ENCODE results near the gene PCDH8.
A peak's percentile ranks its signal among the peaks of the same experiment; 100 is the strongest.
"Not testable (repeated sequence)": the region's sequence is repeated elsewhere in the genome, so short reads cannot be mapped to it uniquely, and the experiment has no call there.

Gene PCDH8

DNA sequence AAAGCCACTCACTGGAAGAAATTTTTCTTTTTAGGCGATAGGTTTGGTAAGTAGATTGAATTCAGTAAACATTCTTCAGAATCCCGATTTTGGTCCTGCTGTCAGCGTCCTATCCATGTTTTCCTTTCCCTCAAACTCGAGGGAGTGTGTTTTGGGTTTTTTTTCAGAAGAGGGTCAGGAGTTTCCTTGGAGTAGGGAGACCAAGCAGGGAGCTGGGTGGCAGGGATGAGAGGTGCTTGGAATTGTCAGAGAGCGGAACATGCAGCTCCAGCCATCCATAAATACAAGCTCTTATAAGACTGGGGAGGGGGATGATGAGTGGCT lies 1.6 kb upstream of the PCDH8 start:
- DNase-seq: no peak

DNA sequence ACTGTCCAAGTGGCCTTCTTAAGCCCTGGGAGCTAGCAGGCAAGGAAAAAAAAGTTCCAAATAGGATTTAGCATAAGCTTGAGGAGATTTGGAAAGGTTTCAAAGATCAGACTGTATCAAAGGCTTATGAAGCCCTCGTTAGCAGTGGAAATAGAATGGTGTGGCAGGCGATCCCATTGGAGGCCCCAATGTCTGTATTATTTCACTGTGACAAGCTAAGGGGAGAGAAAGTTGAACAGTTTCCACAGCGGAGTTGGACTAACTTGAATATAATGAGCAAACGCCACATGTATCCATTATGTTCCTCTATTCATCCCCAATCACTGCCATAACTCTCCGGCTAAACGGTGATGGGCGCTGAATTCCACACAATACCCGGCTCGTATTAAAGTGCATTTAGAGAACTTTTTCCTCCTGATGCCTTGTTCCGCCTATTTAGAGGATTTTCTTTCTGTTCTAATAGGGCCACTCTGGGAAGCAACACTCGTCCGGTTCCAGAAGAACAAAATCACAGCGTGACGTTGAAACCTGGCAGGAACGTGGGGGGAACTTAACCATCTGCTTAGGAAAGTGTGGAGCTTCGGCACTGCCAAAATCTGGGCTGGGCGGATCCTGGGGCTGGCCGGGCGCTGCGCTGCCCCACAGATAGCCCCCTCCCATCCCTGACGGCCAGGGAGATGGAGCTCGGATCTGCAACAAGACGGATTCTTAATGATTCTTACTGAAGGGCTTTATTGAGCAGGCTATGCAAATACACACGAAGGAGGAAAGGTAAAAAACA lies 1.0 kb upstream of the PCDH8 start:
- DNase-seq: no peak

DNA sequence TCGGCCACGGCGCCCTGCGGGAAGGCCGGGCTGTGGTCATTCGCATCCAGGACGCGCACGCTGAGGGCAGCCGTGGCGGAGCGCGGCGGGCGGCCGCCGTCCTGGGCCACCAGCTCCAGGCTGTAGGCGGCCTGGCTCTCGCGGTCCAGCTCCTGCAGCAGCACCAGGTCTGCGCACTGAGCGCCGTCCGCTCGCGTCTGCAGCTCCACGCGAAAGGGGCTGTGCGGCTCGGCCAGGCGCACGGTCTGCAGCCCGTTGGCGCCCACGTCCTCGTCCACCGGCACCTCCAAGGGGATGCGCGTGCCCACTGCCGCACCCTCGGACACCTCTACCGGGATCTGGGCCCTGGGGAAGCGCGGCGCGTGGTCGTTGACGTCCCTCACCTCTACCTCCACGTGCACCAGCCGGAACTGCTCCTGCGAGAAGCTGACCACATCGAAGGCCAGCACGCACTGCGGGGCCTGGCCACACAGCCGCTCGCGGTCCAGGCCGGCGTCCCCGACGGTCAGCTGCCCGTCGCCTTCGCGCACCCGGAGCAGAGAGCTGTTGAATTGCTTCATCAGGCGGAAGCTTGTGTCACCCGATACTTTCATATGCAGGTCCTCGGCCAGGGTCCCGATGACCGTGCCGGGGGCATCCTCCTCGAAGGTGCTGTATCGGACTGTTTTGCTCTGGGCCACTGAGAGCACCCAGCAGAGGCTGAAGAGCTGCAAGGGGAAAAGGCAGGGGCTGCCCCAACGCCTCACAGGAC lies 583 bp downstream of the PCDH8 start:
- no peak for DNase-seq

DNA sequence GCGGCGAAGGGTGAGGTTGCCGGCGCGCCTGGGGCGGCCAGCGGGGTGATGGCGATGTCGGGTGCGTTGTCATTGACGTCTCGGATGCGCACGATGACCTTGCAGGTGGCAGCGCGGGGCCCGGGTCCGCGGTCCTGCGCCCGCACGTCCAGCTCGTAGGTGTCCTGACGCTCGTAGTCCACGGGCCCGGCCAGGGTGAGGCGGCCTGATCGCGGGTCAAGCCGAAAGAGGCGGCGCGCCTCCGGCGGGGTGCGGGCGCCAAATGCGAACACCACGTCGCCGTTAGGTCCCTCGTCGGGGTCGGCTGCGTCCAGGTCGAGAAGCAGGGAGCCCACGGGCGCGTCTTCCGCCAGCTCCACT lies 1.1 kb downstream of the PCDH8 start:
- DNase-seq: no peak

DNA sequence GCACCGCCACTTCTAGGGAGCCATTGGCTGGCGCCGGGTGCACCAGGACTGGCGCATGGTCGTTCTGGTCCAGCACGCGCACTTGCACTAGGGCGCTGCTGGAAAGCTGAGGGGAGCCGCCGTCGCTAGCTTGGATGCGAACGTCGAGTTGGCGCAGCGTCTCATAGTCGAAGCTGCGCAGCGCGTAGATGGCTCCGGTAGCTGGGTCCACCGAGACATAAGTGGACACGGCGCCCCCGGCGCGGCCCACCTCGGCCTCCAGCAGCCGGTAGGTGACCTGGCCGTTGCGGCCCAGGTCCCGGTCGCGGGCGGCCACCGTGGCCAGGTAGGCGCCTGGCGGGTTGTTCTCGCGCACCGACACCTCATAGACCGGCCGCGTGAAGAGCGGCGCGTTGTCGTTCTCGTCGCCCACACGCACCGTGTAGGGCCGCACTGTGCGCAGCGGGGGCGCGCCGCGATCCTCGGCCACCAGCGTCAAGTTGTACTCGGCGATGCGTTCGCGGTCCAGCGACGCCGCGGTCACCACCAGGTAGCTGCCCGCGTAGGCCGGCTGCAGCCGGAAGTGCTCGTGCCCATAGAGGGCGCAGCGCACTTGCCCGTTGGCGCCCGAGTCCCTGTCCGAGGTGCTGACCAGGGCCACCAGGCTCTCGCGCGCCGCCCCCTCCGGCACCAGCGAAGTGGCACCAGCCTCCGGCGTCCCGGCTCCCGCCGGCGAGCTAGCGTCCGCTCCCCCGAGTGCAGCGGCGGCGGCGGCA lies 1.7 kb downstream of the PCDH8 start:
- DNase-seq: no peak

DNA sequence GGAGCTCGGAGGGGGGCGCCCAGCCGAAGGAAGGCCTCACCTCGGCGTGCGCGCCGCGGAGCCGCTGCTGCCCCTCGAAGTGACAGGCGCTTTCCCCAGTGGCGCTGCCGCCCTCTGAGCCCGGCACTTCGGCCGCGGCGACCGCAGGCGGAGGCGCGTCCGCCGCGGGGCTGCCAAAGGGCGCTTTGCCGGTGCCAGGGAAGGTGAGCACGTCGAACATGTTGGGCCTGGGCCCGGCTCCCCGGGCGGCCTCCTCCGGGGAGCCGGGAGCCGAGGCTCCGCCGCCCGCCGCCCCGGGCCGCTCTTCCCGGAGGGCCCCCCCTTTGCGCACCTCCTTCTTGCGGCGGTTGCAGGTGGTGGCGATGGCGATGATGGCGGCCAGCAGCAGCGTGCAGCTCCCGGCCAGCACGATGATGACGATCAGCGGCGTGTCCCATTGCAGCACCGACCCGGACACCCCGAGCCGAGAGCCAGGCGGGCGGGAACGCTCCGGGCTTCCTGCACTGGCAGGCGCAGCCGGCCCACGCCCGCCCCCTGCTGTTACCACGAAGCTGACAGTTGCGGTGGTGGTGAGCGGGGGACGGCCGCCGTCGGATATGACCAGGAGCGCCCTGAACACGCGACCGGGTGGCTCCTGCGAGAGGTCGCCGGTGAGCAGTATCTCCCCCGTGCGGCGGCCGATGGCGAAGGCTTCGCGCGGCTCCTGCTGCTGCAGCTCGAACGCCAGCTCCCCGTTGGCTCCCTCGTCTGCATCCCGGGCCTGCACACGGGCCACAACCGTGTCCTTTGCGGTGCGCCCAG lies 2.5 kb downstream of the PCDH8 start:
- DNase-seq: no peak

DNA sequence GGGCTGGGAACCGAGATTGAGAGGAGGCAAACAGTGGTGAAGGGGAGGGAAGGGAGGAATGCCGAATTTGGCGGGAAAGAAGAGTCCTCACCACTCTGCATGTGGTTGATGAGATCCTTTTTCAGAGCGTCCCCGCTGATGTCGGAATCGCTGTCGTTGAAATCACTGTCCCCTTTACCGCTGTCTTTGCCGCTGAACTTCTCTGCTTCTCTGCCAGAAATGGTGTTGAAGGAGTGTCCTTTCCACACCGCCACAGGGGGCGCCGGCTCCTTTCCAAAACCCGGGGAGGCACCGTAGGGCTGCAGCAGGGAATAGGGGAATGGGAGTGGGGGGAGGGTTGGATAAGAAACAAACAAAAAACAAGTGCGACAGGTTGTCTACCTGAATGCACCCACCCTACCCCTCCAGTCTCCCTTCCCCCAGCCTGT lies 3.1 kb downstream of the PCDH8 start:
- no peak for DNase-seq

DNA sequence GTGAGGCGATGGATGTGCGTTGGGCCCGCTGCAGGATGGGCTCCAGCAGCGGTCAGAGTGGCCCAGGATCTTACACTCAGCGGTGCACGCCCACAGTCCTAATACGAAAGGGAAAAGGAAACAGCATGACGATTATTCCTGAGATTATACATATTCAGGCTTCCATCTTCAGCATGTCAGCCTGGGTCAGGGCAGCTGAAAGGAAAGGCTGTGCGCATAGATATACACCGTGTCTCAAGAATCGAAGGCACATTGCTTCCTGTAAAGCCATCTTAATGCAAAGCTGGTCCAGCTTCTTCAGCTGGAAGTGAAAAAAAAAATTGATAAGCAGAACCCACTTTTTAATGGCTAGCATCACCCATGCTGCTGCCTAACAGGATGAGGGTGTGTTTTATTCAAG lies 3.6 kb downstream of the PCDH8 start:
- DNase-seq: no peak

DNA sequence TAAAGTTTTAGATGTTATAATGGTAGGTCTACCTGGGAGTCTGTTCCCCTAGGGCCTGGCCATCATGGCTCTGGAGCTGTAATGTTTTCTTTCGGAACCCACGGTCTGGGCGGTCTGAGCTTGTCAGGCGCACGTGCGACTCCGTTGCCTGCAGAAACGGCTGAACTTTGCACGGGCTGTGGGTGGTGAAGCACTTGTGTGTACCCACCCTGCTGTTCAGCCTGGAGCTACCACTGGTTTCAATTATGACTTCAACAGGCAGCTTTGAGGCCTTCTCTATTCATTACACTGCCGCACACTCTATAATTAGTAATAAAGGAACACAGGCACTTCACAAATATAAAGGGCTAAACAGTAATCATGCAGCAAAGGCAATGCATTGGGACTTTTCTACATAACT lies 6.0 kb downstream of the PCDH8 start:
- DNase-seq: no peak

DNA sequence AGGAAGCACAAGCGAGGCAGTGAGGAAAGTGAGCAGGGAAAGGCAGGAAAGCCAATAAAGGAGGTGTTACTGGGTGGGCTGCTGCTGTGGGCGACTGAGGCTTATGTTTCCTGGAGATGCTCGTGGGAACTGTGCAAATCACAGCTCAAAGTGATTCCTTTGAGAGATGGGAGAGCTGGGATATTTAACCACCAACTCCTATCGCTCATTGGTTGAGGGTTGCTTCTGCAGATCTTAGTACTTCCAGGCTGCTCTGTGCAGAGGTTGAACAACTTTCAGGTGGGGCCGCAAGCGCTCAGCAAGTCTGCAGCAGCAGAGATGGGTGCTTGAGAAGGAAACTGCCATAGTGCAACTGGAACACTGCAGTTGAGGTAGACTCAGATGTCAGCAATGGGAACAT lies 8.4 kb downstream of the PCDH8 start:
- no peak for DNase-seq

DNA sequence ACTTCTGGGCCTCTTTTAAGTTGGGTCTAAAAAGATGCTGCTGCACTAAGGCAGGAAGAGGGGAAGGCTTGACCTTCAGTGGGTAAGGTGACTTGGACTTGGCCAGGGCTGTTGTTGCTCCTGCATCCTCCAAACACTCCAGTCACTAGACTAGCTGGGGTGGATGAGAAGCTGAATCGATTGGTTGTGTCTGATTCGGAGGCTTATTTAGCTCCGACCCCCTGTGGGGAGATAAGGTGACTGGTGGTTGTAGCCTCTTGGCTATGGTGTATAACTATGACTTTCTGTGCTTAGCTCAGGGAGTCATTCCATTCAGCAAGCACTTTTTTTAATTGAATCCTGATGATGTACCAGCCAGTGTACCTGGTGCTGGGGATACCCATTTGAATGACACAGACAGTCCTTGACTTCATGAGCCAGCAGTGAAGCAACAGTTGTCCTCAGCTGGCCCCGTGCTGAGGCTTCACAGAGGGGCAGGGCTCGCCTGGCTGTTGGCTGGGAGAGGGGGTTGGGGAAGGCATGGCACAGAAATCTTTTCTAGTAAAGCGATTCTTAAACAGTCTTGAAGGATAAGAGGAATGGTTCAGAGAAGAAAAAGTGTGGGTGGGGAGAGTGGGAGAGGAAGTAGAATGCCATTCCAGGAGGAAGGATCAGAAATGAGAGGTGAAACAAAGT lies 9.9 kb downstream of the PCDH8 start:
- no peak for DNase-seq

DNA sequence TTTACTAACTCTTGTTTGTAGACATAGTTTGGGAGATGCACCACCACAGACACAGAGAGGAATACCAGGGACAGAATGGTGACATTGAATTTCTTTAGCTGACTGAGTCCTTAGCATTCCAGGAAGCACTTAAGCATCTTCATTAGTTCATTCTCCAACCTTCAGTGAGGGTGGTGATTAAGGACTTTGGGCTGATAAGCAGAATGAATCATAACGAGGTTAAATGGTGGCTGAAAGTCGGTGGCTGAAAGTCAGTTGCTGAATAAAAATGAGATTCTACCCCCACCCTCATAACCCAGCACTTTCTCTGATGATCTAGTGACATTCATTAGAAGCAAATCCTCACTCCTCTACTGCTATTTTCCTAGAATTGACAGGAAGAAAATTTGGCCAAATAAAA lies 10.6 kb downstream of the PCDH8 start:
- DNase-seq: no peak

DNA sequence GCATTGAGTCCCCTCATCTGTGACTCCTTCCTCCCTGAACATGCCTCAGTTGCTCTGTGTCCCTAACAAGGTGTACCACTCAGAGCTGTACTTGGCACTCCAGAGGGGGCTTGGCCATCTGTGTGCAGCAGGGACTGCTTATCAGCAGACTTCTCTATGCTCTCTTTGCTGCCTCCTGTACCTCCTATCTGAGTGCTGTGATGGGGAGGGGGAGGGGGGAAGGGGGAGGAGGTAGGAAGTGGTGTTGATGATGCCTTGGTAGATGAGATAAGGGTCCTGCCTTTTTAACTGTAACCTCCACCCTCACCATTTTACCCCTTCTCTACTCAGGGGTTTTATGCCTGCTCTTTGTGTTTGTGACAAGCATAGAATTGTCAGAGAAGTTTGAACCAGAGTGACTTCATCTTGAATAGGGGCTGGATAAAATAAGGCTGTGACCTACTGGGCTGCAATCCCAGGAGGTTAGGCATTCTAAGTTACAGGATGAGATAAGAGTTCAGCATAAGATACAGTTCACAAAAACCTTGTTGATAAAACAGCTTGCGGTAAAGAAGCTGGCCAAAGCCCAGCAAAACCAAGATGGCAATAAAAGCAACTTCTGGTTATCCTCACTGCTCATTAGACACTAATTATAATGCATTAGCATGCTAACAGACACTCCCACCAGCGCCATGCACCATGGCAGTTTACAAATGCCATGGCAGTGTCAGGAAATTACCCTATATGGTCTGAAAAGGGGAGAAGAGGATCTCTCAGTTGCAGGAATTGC lies 13.2 kb downstream of the PCDH8 start:
- no peak for DNase-seq

DNA sequence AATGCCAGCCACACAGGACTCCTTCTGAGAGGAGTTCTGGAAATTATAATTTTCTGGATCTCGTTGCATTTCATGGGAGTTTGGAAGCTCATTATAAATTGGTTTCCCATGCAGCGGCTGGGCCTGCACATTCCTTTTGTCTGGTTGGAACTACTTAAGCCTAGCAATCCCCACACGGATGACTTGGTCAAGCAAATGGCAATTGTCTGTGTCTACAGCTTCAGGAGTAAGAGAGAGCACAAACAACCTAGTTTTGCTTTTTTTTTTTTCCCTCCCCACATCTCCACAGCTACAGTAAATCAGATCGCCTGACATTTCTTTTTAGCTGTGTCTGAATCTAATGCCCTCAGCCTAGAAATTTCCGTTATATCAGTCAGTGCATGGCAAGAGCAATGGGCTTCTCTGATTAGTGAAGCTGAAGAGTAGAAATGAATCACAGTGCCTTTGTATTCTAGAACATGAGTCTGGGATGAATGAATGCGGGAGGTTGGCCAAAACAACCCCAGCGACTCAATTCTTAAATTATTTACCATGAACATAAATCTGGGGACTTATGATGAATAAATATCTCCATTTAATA lies 15.1 kb downstream of the PCDH8 start:
- no peak for DNase-seq

DNA sequence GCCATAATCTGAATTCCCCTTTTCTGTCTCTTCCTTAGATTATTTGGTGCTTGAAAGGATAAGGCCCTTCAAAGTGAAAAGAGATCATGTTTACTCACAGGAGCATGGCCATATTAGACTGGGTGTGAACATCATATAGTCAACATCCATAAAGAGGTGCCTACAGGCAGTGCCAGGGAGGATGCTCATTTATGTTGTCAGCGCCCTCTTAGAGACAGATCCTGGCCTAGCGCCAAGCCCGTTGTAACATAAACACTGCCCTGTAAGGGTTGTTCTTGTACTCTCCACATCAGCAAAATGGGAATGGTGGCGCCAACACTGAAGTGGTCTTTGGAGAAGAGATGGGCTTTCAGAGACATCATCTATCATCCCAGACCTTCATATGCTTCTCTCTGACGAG lies 16.1 kb downstream of the PCDH8 start:
- DNase-seq: peak in 1 of 2 experiments; percentile 19

DNA sequence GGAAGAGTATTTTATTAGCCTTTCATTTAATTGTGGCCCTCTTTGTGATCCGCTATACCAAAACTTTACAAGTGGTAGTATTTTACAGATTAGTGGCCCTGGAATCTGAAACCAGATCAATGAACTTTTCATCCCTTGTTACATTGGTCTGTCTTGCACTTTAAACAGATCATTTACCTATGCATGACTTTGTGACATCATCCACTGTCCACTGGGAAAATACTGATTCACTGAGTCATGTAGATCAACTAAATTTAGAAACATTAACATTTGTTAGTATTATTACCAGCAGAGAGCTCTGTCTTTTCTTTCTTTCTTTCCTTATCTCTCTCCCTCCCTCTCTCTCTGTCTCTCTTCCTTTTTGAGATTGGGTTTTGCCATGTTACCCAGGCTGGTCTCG lies 17.5 kb downstream of the PCDH8 start:
- DNase-seq: no peak

DNA sequence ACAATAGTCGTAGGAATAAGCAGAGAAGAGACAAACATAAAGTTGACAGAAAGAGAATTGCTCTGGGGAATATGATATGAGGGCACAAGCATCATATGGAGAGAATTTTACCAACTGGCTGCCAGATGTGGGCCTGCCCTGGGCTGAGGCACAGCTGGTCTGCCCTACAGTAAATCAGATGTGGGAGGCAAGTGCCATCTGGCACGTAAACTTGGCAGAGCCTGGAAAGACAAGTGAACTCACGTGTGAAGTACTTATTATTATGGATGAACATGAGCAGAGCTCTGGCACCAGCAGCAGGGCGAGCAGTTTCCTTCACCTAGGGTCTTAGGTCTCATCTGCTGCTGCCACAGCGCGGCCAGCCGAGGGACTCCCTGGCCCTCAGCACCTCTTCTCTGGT lies 20.6 kb downstream of the PCDH8 start:
- DNase-seq: no peak

DNA sequence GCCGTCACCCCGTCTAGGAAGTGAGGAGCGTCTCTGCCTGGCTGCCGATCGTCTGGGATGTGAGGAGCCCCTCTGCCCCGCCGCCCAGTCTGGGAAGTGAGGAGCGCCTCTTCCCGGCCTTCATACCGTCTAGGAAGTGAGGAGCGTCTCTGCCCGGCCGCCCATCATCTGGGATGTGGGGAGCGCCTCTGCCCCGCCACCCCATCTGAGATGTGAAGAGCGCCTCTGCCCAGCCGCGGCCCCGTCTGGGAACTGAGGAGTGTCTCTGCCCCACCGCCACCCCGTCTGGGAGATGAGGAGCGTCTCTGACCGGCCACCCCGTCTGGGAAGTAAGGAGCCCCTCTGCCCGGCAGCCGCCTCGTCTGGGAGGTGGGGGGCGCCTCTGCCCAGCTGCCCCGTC lies 30.6 kb downstream of the PCDH8 start:
- DNase-seq: not testable (repeated sequence)

DNA sequence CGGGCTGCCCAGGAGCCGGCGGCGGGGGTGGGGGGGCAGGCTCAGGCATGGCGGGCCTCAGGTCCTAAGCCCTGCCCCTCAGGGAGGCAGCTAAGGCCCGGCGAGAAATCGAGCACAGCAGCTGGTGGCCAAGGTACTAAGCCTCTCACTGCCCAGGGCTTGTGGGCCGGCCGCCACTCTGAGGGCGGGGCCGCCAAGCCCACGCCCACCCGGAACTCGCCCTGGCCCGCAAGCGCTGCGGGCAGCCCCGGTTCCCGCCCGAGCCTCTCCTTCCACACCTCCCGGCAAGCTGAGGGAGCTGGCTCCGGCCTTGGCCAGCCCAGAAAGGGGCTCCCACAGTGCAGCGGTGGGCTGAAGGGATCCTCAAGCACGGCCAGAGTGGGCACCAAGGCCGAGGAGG lies 33.1 kb downstream of the PCDH8 start:
- DNase-seq: no peak

DNA sequence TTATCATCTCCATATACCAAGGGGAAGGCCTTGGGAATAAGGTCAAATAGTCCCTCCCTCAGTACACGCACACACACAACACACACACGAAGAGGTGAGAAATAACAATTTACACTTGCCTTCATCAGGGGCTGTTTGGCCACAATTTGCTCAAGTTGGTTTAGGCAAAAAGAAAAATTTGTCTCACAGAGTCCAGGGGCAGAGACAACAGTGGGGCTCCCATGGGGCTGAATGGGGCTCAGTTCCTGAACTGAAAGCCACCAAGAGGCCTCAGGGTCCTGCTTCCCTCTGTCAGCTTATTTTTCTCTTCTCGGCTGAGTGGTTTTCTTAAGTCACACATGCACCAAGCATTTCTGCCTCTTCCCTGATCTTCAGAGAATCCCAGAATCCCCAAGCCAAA lies 35.5 kb downstream of the PCDH8 start:
- no peak for DNase-seq

DNA sequence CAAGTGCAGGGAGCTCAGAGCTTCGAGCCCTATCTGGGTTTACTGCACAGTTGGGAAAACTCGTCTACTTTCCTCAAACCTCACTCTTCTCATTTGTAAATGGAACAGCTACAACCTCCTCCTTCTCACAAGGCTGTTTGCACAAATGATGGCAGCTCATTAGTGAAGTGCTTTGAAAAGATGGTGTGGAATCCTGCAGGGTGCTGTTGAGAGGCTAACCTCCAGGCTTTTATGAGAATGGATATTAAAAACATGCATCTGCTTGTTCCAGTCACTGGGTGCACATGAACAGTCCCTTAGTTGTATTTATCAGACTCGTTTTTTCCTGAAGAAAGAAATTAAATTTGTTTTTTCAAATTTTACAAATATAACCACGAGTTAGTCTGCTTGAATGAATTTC lies 36.6 kb downstream of the PCDH8 start:
- DNase-seq: no peak

DNA sequence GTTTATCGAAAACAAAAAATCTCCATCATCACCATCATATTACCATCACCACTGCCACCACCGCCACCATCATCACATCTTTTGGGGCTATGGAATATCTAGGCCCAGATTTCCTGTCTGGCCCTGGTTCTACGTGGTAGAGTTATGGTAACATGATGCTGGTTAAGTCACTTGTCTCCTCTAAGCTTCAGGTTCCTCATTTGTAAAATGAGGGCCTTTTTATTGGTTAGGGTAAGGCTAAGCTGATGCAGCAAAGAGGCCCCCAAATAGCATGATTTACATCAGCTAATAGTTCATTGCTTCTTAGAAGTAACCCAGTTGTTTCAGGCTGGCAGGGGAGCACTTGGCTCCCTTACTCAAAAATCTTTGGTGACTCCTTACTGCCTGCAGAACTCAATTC lies 37.9 kb downstream of the PCDH8 start:
- no peak for DNase-seq

Measured in NCI-H1930 (cell line).